Smooth muscle cell (in vitro differentiated cells): ENCODE data around the gene DIRAS1. TPM values are rescaled to one million over a fixed set of nuclear protein-coding genes. Genes with fewer than 3 reads are reported as not detected.
"Not testable (repeated sequence)": the region's sequence is repeated elsewhere in the genome, so short reads cannot be mapped to it uniquely, and the experiment has no call there.

Source experiments
- DNase-seq: peaks from one replicate; lab custom pipeline; 2025; ENCODE audit not compliant: unreplicated experiment; lab: John Stamatoyannopoulos, UW
- H2AFZ ChIP-seq: fragments of 200-600 bp; sonication (generic); 2 replicates; pipeline ENCODE4 v1.6.0; 2016; ENCODE audit warnings: antibody characterized with exemption, low read depth, mild to moderate bottlenecking
- H3F3A ChIP-seq: fragments of 200-600 bp; sonication (generic); 2 replicates; pipeline ENCODE4 v1.6.0; 2017; ENCODE audit warnings: antibody characterized with exemption, low read depth
- H3K27ac ChIP-seq: fragments of 200-600 bp; sonication (generic); 2 replicates; pipeline ENCODE4 v1.5.1; 2016; ENCODE audit warnings: low read depth, mild to moderate bottlenecking
- H3K27me3 ChIP-seq: fragments of 200-600 bp; sonication (generic); 2 replicates; pipeline ENCODE4 v1.6.1; 2016; ENCODE audit warnings: low read depth, mild to moderate bottlenecking
- H3K36me3 ChIP-seq: fragments of 200-600 bp; sonication (generic); 2 replicates; pipeline ENCODE4 v1.5.1; 2016; ENCODE audit warnings: low read depth
- H3K4me1 ChIP-seq: fragments of 200-600 bp; sonication (generic); 2 replicates; pipeline ENCODE4 v1.5.1; 2016; ENCODE audit warnings: low read depth
- H3K4me2 ChIP-seq: fragments of 200-600 bp; sonication (generic); 2 replicates; pipeline ENCODE4 v1.6.0; 2016; ENCODE audit warnings: mild to moderate bottlenecking
- H3K4me3 ChIP-seq: fragments of 200-600 bp; sonication (generic); 2 replicates; pipeline ENCODE4 v1.5.1; 2016; ENCODE audit warnings: mild to moderate bottlenecking
- H3K79me2 ChIP-seq: fragments of 200-600 bp; sonication (generic); 2 replicates; pipeline ENCODE4 v1.6.0; 2016; ENCODE audit warnings: low read depth, mild to moderate bottlenecking
- H3K9ac ChIP-seq: fragments of 200-600 bp; sonication (generic); 2 replicates; pipeline ENCODE4 v1.6.0; 2016; ENCODE audit warnings: low read depth
- H3K9me3 ChIP-seq: fragments of 200-600 bp; sonication (generic); replicated peaks from 2 replicates; pipeline ENCODE4 v1.5.1; 2016; ENCODE audit warnings: low read depth
- H4K20me1 ChIP-seq: fragments of 200-600 bp; sonication (generic); 2 replicates; pipeline ENCODE4 v1.6.0; 2016; ENCODE audit warnings: low read depth
- CTCF ChIP-seq: fragments of 200-600 bp; sonication (generic); IDR thresholded peaks from 2 replicates; pipeline ENCODE4 v1.5.1; 2017; ENCODE audit warnings: borderline replicate concordance, mild to moderate bottlenecking, antibody characterized with exemption; ENCODE audit not compliant: insufficient read depth, poor library complexity, severe bottlenecking
- WGBS: methylation state at CpG from one replicate; pipeline ENCODE4 v1.1.7; 2016; ENCODE audit warnings: low lambda C conversion rate; 5-methylcytosine and 5-hydroxymethylcytosine counted together
- polyA plus RNA-seq: library from polyadenylated mRNA; unstranded; fragments of >200 nt; fragmentation: Nextera tagmentation; extraction: Ambion mirVana; gene quantifications from 2 replicates; pipeline ENCODE4 v1.2.1, GENCODE V29; 2016
- total RNA-seq: library from RNA; depleted of rRNA; stranded (reverse); fragments of >200 nt; gene quantifications from 2 replicates; pipeline ENCODE4 v1.2.3, GENCODE V29; 2014

DIRAS1 gene
- total and polyA plus RNA-seq, 2 experiments from 2014 or later: 6.7 to 7.2 TPM

GRCh38 chr19:2716275-2716650, 4.9 kb downstream of the DIRAS1 start:
- H2AFZ ChIP-seq: no peak overlapping the region
- H3K79me2 ChIP-seq: no peaks in the 10 kb centered on the region
- H3K4me1 ChIP-seq: peaks cover 4% of the 10 kb centered on the region
- no peak for TF ChIP-seq CTCF
- no peaks in the 10 kb centered on the region for H3K36me3 ChIP-seq
- H3K9me3 ChIP-seq: peaks cover 4% of the 10 kb centered on the region
- 95% methylated on average over 12 of the region's 19 CpGs for WGBS
- no peak overlapping the region for H3K4me3 ChIP-seq
- H3F3A ChIP-seq: no peaks in the 10 kb centered on the region
- no peak for DNase-seq
- no peak overlapping the region for H3K9ac ChIP-seq
- no peaks in the 10 kb centered on the region for H4K20me1 ChIP-seq
- H3K27ac ChIP-seq: no peak overlapping the region
- H3K27me3 ChIP-seq: no peaks in the 10 kb centered on the region
- H3K4me2 ChIP-seq: no peak overlapping the region

GRCh38 chr19:2715470-2716274, 5.5 kb downstream of the DIRAS1 start:
- no peak for TF ChIP-seq CTCF
- Histone ChIP-seq H3K27me3 (no peaks in the 10 kb centered on the region), H3K79me2 (no peaks in the 10 kb centered on the region), H3K4me3 (no peak overlapping the region), H4K20me1 (no peaks in the 10 kb centered on the region), H3K27ac (no peak overlapping the region), H3K4me1 (peaks cover 4% of the 10 kb centered on the region), H3K9me3 (peaks cover 4% of the 10 kb centered on the region), H2AFZ (no peak overlapping the region), H3K36me3 (no peaks in the 10 kb centered on the region), H3K4me2 (no peak overlapping the region), H3F3A (no peaks in the 10 kb centered on the region), H3K9ac (no peak overlapping the region)
- no peak for DNase-seq
- 94% methylated on average over 12 of the region's 12 CpGs for WGBS

- Histone ChIP-seq H3K27me3 (no peaks in the 10 kb centered on the region), H3K9ac (no peak overlapping the region), H3K36me3 (no peaks in the 10 kb centered on the region), H2AFZ (no peak overlapping the region), H3K79me2 (no peaks in the 10 kb centered on the region), H3F3A (no peaks in the 10 kb centered on the region), H3K4me2 (no peak overlapping the region), H3K27ac (no peak overlapping the region), H3K9me3 (peaks cover 4% of the 10 kb centered on the region), H4K20me1 (no peaks in the 10 kb centered on the region), H3K4me3 (no peak overlapping the region), H3K4me1 (no peaks in the 10 kb centered on the region)
- whole genome bisulfite sequencing: 91% methylated on average over 15 of the region's 16 CpGs
- TF ChIP-seq CTCF: no peak
- no peak for DNase-seq
These were observed 6.5 kb downstream of the DIRAS1 start for GRCh38 chr19:2714531-2715269.

GRCh38 chr19:2714102-2714501, 7.1 kb downstream of the DIRAS1 start:
- not testable (repeated sequence) for H4K20me1 ChIP-seq, H3K27ac ChIP-seq, H3K9ac ChIP-seq, H3K4me1 ChIP-seq, DNase-seq, H2AFZ ChIP-seq, H3K4me2 ChIP-seq, H3F3A ChIP-seq, H3K79me2 ChIP-seq, H3K27me3 ChIP-seq, H3K4me3 ChIP-seq, H3K36me3 ChIP-seq, H3K9me3 ChIP-seq
- no CpG with 5 or more reads among the region's 1 CpG for WGBS

- not testable (repeated sequence) for H2AFZ ChIP-seq, H3K27me3 ChIP-seq, H4K20me1 ChIP-seq, H3K4me1 ChIP-seq, H3K9ac ChIP-seq, H3K79me2 ChIP-seq, H3K9me3 ChIP-seq, H3K4me3 ChIP-seq, H3F3A ChIP-seq, H3K36me3 ChIP-seq, H3K4me2 ChIP-seq, DNase-seq, H3K27ac ChIP-seq
- WGBS: 100% methylated on average over 1 of the region's 3 CpGs
These were observed 8.0 kb downstream of the DIRAS1 start for GRCh38 chr19:2713170-2713569.
